OCI-LY3 (cell line): Measurements from ENCODE around the gene COL4A2.

Experiments
- EZH2phosphoT487 ChIP-seq: fragments of 200-600 bp; shearing (Covaris generic); IDR thresholded peaks from 2 replicates; pipeline ENCODE4 v1.6.1; 2018; ENCODE audit warnings: antibody characterized with exemption, mixed run types, low read depth
- TF ChIP-seq, protein P1 (sequence below): fragments of 200-600, 300-600 bp; sonication (generic); IDR thresholded peaks from 2 replicates; pipeline ENCODE4 v1.5.1; 2014; ENCODE audit warnings: antibody characterized with exemption, low read length, low read depth

DNA sequence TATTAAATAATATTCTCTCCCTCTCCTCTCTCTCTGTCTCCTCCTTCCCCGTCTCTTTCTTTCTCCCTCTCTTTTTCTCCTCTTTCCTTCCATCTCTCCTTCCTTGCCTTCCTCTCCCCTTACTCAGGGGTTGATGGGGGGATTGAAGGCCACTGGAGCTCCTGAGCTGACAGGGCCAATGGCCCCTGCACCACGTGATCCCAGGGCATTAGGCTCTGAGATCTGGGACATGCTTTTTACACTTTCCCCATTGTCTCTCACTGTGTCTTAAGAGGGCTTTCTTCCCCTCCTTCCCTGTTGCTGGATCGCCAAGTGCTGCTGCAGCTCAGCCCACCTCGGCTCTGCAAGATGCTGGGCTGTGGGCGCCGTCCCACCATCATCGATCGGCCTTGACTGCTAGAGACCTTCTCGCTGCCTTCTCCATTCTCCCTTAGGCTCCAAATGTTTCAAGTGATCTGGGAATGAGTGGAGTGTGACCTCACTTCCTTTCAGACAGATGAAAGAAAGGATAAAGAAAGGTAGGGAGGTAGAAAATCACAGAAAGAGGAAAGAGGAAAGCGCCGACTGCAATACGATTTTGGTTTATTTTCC, 42.3 kb upstream of the COL4A2 start:
- TF ChIP-seq, protein P1, sequence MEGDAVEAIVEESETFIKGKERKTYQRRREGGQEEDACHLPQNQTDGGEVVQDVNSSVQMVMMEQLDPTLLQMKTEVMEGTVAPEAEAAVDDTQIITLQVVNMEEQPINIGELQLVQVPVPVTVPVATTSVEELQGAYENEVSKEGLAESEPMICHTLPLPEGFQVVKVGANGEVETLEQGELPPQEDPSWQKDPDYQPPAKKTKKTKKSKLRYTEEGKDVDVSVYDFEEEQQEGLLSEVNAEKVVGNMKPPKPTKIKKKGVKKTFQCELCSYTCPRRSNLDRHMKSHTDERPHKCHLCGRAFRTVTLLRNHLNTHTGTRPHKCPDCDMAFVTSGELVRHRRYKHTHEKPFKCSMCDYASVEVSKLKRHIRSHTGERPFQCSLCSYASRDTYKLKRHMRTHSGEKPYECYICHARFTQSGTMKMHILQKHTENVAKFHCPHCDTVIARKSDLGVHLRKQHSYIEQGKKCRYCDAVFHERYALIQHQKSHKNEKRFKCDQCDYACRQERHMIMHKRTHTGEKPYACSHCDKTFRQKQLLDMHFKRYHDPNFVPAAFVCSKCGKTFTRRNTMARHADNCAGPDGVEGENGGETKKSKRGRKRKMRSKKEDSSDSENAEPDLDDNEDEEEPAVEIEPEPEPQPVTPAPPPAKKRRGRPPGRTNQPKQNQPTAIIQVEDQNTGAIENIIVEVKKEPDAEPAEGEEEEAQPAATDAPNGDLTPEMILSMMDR, result no peak
- no peak for TF ChIP-seq EZH2phosphoT487
